Pons (tissue), 1 donor: ENCODE data around the gene ZBP1.

Experiments used
- DNase-seq: peaks from one replicate; pipeline ENCODE4 v3.0.0-alpha.2; 2016; ENCODE audit warnings: low spot score

The ZBP1 gene

GRCh38 chr20:57571782-57572416, 48.3 kb downstream of the ZBP1 start:
- DNase-seq = no peak

DNA sequence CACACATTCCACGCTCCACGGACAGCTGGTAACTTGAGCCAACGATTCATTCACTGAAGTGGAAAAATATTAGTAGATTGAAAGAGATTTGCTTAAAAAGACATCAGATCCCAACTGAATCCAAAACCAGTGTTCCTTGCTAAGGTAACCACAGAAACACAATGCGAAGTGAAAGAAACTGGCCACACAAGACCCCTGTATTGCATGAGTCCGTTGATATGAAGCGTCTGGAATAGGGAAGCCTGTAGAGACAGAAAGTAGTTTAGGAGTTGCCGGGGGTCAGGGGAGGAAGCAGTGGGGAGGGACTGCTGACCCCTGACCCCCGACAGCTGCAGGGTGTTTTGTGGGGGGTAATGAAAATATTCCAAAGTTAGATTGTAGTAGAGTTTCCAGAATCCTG, 49.3 kb downstream of the ZBP1 start:
- DNase-seq = no peak

DNA sequence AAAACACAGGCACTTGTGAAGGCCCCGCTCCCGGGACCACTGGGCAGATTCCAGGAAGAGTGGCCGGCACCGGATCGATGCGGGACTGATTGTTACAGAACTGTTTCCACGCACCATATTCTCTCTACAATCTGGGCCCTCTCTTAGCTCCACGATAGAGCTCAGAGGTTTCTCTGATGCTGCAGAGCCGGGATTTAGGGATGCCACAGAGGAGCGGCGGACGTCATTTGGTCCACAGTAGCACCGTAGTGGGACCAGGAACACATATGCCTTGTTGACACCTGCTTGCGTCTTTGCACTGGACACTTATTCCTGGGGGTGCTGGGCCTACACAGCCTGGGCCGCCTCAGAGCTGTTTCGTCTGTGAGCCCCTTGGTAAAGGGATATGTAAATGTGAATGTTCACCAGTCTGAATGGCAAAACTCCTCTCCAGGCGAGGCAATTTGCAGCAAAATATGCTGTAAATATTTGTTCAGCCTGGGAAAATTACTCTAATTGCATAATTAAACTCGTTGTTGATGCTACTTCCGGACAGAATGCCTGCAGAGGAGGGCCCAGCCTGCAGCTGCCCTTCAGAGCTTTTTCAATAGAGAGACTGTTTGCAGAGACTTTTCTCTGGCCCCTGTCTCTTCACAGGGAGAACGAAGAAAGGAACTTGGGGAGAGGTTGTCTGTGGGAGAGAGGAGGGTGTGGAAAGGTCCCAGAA, 49.9 kb downstream of the ZBP1 start:
- DNase-seq = peak; percentile 15

- no peak for DNase-seq
Measured at GRCh38 chr20:57568960-57569359, 51.3 kb downstream of the ZBP1 start.

- DNase-seq = no peak
Measured at GRCh38 chr20:57568088-57568896, 51.9 kb downstream of the ZBP1 start.

DNA sequence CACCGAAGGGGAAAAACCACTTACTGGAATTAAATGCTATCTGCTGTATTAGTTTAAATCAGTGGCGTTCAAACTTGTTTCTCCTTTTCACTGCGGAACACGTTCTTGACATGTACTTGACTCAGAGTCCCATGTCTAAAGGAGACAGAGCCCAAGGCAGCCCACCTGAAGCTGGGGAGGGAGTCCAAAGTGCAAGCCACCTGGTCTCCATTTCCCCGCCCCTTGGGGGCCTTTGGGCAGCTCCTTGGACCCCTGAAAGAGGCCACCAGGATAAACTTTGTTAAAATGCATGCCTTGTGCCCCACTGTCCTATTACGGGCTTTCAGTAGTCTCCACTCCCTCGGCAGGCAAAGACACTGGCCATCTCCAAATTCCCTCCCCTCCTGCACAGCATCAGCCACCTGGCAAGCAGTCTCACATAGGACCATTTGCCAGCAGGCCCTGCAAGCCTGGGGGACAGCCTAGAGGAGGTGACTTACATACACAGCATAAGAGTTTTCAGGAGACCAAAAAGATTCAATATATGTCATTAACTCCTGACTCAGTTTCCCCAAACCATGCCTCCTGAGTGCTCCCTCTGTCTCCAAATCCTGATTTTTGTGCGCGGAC, 52.7 kb downstream of the ZBP1 start:
- DNase-seq = no peak

DNA sequence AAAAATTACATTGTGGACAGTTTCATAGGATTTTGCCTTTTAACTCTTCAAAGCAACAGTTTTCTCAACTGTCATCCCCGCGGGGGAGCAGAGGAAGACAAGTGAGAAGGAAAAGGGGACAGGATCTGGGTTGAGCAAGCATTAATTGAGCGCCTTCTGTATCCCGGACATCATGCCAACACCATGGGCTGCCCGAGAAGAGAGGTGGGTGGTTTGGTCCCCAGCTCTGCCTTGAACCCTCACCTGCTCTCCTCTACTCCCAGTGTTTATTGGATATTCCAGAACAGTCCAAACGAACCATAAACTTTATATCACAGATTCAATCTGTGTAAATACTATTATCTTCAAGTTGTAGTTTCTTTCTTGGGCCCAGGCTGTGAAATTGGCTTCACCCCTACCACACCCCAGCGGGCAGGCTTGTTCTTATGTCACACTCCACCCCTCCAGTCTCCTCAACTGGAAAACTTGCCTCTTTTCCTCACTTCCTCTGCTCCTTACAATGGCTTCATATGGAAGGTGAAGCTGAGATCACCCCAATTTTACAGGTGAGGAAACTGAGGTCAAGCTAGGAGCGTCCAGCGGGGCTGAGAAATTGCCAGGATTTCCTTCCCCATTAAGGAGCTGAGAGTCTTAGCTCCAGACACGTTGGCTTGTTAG, 53.3 kb downstream of the ZBP1 start:
- DNase-seq = no peak

GRCh38 chr20:57566399-57566798, 53.8 kb downstream of the ZBP1 start:
- DNase-seq = no peak

GRCh38 chr20:57564951-57565642, 55.1 kb downstream of the ZBP1 start:
- no peak for DNase-seq

- no peak for DNase-seq
Measured at GRCh38 chr20:57564180-57564802, 55.9 kb downstream of the ZBP1 start.

DNA sequence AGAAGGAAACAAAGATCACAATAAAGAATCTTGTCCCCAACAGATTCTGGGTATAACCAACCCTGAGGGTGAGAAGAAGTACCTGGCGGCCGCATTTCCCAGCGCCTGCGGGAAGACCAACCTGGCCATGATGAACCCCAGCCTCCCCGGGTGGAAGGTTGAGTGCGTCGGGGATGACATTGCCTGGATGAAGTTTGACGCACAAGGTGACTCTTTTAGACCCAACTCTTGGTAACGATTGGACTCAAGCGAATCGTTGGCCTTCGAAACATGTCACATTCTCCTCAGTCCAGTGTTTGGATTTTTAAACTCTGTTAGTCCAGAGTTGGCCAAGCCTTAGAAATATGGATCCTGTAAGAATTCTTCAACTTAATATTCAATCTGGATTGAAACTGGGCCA, 56.7 kb downstream of the ZBP1 start:
- DNase-seq = no peak

DNA sequence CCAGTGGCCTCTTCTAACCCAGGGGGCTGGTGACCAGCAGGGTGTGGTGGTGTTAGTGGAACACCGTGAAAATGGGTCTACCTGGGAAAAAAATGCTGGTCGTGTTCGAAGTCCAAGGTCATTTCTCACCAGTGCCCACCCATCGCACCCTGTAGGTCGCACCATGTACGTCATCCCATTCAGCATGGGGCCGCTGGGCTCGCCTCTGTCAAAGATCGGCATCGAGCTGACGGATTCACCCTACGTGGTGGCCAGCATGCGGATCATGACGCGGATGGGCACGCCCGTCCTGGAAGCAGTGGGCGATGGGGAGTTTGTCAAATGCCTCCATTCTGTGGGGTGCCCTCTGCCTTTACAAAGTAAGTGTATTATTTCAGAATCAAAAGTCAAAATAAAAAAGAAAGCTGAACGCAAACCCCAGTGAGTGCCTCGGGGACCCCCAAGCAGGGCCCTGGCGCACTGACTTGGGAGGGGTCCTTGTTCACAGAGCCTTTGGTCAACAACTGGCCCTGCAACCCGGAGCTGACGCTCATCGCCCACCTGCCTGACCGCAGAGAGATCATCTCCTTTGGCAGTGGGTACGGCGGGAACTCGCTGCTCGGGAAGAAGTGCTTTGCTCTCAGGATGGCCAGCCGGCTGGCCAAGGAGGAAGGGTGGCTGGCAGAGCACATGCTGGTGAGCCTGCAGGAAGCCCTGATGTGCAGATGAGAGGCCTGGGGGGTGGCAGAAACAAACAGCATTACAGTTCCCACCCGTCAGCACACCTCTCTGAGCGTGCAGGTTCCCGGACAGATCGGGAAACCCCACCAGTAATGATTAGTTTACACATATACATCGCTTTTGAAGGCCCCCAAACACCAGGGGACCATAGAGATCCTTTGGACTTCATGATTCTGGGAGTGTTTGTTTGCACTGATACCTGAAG, 57.4 kb downstream of the ZBP1 start:
- DNase-seq = no peak

DNA sequence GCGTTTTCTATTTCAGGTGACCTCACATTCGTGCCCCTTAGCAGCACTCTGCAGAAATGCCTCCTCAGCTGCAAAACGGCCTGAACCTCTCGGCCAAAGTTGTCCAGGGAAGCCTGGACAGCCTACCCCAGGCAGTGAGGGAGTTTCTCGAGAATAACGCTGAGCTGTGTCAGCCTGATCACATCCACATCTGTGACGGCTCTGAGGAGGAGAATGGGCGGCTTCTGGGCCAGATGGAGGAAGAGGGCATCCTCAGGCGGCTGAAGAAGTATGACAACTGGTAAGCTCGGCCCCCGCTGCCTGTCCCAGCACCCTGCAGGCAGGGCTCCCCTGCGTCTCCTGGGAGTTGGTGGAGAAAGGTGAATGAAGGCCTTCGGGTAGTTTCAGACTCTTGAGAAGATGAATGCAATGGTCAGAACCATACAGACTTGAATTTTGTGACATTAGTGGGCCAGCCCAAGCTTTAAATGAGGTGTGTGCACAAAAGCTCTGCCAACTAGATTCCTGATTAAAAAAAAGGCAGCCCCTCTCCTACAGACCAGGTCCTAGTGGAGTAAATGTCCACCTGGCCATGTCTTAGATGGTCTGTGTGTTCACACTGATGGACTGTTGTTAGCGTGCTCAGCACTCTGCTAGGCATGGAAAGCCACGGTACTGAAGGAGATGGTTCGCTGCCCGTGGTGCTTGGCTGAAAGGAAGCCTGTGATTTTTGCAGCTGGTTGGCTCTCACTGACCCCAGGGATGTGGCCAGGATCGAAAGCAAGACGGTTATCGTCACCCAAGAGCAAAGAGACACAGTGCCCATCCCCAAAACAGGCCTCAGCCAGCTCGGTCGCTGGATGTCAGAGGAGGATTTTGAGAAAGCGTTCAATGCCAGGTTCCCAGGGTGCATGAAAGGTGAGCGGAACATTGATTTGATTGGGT, 58.6 kb downstream of the ZBP1 start:
- DNase-seq = no peak

DNA sequence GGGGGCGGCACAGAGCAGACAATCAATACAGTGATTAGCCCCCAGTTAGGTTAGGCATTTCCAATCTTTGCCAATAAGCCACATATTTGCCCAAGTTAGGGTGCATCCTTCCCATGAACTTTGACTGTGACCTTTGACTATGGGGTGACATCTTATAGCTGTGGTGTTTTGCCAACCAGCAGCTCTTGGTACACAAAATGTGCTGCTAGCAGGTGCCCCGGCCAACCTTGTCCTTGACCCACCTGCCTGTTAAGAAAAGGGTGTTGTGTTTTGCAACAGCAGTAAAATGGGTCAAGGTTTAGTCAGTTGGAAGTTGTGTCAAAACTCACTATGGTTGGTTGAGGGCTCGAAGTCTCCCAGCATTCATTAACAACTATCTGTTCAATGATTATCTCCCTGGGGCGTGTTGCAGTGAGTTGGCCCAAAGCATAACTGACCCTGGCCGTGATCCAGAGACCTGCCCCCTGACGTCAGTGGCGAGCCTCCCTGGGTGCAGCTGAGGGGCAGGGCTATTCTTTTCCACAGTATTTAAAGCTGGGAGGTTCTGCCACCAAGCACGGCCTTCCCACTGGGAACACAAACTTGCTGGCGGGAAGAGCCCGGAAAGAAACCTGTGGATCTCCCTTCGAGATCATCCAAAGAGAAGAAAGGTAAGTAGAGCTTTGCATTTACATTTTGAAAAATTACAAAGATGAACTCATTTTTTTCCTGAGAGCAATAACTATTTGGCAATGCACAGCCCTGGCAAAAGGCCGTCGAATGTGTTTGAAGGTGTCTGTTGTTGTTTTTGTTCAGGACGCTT, 59.5 kb downstream of the ZBP1 start, which contains the start of gene PCK1:
Gene PCK1 (plus strand): TSS at position 557 of the 802 bp plus-strand sequence. CDS start 302 bp downstream, outside the sequence.
- no peak for DNase-seq

DNA sequence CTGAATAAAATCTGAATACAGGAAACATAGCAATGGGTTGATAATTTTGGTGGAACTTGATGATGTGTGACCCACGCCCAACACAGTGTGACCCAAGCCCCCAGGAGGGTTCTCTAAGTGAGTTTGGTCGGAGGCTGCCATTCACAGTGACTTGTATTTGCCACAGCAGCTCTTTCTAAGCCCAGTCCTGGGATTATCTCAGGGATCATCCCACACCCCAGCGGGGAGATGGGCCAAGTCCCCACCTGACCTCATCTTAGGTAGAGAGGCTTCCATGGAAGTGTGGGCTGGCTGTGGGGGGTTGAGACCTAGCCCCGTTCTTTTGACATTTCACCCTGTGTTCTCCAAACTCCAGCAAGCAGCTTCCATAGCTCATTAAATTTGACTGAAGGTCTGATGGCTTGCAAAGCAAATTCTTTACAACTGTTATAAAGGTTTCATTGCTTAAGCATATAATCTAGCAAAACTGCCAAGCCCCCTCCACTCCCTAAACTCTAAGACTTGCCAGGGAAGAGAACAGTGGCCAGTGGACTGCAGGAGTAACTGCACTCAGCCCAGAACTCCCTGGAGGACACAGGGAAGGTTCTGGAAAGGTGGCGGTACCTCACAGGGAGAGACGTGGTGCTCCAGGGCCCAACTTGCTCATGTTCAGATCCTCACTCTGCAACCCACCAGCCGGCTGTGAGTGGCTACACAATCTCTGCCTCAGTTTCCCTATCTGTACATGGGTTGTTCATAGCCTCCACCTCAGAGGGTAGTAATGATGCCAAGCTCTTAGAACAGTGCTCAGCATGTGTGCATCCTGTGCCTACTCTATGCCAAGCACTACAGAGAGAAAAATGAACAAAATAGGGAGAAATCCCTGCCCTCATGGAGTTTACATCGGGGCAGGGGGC, 60.3 kb downstream of the ZBP1 start:
- DNase-seq = no peak

GRCh38 chr20:57559289-57559634, 61.0 kb downstream of the ZBP1 start:
- no peak for DNase-seq
